GM12878 (cell line): ENCODE results near the gene HDAC3.

ENCODE experiments used
- CREB1 ChIP-seq: IDR thresholded peaks from 2 replicates; pipeline ENCODE4 v1.6.1; 2012; ENCODE audit warnings: low read depth, mild to moderate bottlenecking, inconsistent platforms
- CTCF ChIP-seq, 3 experiments: IDR thresholded peaks in 2 of 3; conservative IDR thresholded peaks in 1 of 3; 2 replicates each; pipeline ENCODE4 v1.5.1; 2011; ENCODE audit warnings: low read depth in 3 of 3, low read length in 3 of 3, mild to moderate bottlenecking in 3 of 3, control low read depth in 2 of 3, moderate library complexity in 2 of 3, inconsistent platforms in 1 of 3, mixed read lengths in 1 of 3; ENCODE audit not compliant: control insufficient read depth in 2 of 3, insufficient read depth in 1 of 3; ENCODE audit errors: extremely low read depth in 1 of 3
- IKZF1 ChIP-seq: fragments of 450-650 bp; conservative IDR thresholded peaks from 2 replicates; pipeline ENCODE4 v1.6.1; 2017; ENCODE audit warnings: antibody characterized with exemption, mild to moderate bottlenecking
- MAX ChIP-seq: IDR thresholded peaks from 2 replicates; pipeline ENCODE4 v1.6.1; 2012; ENCODE audit warnings: low read depth, low read length, improper control_type of control experiment
- POLR2AphosphoS5 ChIP-seq: IDR thresholded peaks from 2 replicates; pipeline ENCODE4 v1.6.1; 2011; ENCODE audit warnings: mild to moderate bottlenecking, low read length, inconsistent platforms
- YY1 ChIP-seq: IDR thresholded peaks from 2 replicates; pipeline ENCODE4 v1.6.1; 2011; ENCODE audit warnings: low read depth, mild to moderate bottlenecking, low read length

GRCh38 chr5:141617682-141618029 is 19.0 kb downstream of the HDAC3 start:
- TF ChIP-seq IKZF1 (no peak), CTCF (IDR thresholded peaks at IDR 0.05 in 2 of 3, conservative IDR thresholded peaks at IDR 0.05 in 1 of 3; ENCODE audit: control insufficient read depth in 2 of 3, extremely low read depth in 1 of 3, insufficient read depth in 1 of 3, low read depth in 3 of 3, low read length in 3 of 3) (no peak), YY1 (no peak), CREB1 (no peak), POLR2AphosphoS5 (no peak), MAX (no peak)
